ENCODE measurements around the gene NPY.

DNA sequence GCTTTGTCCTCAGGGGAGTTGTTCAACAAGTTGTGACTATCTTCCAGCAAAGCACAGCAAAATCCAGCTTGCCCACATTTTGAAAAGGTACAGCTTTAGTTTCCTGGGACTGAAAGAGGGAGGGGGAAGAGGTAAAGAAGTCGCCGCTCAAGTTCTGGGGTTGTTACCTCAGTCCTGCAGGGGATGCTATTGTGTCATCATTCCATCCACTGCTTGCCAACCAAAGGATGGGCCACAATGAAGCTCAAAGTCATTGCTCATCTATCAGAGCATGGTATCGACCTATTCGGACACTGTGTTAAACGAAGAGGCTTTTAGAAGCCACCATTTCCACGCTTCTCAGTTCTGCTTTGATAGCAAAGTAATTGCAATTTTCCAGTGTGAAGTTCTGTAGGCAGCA lies 34.3 kb downstream of the NPY start:
- TF ChIP-seq, protein P1, sequence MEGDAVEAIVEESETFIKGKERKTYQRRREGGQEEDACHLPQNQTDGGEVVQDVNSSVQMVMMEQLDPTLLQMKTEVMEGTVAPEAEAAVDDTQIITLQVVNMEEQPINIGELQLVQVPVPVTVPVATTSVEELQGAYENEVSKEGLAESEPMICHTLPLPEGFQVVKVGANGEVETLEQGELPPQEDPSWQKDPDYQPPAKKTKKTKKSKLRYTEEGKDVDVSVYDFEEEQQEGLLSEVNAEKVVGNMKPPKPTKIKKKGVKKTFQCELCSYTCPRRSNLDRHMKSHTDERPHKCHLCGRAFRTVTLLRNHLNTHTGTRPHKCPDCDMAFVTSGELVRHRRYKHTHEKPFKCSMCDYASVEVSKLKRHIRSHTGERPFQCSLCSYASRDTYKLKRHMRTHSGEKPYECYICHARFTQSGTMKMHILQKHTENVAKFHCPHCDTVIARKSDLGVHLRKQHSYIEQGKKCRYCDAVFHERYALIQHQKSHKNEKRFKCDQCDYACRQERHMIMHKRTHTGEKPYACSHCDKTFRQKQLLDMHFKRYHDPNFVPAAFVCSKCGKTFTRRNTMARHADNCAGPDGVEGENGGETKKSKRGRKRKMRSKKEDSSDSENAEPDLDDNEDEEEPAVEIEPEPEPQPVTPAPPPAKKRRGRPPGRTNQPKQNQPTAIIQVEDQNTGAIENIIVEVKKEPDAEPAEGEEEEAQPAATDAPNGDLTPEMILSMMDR (IDR thresholded peaks at IDR 0.05; ENCODE audit: insufficient read depth, low read depth, low read length): peak; percentile 6
- no peak for TF ChIP-seq EZH2 (IDR thresholded peaks at IDR 0.05; ENCODE audit: insufficient read depth, low read length)

Measured in astrocyte (in vitro differentiated cells and primary cell).